ENCODE results near the gene EPN3.
A peak's percentile ranks its signal among the peaks of the same experiment; 100 is the strongest.

EPN3 gene

DNA sequence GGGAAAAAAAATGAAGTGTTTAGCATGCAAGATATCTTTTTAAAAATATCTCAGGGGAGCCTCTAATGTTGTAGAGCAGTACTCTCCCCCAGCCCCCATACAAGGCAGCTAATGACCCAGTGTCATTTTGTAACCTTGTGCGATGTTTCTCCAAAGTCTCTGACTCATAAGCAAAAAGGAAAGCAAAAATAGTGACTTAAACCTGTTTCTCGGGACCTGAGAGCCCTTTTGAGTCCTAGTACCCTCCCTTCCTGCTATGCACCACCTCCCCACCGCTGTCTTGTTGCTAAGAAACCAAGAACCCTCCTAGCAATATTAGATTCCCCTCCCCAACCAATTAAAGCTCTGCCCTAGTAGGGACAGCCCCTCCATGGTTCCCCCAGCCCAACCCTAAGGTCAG lies 21.5 kb upstream of the EPN3 start:
- DNase-seq, result peak; percentile 92

DNA sequence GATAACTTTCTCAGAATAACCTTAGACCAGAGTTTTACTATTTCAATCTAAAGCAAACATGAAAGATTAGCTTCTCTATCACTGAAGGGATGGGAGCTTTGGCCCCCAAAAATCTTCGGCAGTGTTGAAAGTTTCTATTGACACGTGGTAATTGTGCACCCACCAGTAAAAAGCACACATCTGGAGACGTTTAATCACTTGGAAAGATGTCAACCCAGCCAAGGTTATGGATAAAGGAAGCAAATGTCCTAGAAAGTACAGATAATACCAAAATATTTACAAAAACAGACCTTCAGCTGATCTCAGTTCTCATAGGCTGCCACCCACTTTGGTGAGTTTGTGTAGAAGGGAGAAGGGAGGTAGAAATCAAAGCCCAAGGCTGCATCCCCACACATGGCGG lies 19.0 kb upstream of the EPN3 start:
- no peak for DNase-seq

DNA sequence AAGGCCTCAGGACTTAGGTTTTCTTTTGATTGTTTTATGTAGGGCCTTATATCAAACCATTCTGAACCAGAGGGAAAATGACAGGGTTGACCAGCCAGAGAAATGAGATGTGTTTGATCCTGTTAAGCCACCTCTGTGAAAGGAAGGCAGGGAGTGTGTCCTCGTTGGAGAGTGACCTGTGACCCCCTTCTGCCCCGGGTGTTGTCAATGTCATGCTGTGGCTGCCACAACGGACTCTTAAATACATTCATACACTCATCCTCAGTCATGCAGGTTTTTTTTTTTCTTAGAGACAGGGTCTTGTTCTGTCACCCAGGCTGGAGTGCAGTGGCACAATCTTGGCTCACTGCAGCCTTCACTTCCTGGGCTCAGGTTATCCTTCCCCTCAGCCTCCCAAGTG lies 18.1 kb upstream of the EPN3 start:
- DNase-seq, result no peak

DNA sequence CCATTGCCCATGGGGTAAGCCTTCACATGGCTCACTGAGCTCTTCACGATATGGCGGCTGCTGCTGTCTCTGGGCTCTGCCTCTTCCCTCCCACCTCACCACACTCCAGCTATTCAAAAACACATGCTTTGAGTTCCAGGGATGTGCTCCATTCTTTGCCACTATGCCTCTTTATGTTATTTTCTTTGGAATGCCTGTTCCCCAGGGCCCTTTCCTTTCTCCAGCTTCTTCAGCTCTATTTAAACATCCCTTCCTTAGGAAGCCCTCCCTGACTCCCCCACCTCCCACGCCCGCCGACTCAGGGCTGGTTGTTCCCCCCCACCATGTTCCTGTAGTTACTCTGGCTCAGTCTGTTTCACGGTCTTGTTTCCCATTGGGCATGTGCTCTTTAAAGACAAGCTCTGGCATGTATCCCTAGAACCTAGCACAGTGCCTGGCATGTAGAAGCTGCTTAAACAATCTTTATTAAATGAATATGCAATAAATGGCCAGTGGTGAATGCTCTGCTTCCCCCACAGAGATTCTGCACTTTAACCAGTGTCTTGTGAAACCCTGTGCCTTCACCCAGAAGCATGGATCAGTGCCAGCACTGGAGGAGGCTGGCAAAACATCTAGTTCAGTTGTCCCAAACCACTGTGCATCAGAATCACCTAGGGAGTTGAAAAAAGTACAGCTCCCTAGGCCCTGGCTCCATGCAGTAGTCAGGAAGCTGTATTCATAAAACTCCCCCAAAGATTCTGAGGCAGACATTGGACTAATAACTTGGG lies 17.4 kb upstream of the EPN3 start:
- DNase-seq, result no peak

DNA sequence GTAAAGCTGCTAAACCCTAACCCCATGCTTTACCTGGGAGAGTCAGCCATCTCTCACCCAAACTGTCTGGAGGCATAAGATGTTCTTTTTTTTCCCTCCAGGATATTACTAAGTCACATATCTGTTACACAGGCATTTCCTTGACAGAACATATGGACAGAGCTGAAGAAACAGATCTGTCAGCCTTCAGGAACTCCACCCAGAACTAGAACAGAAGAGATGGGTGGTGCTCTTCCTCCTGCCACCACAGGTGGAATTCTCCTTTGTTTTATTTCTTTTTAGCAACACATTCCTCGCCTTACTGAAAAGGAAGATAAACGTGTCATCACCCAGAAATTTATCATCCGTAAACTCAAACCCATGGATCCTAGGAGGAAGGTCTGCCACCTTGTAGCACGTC lies 15.5 kb upstream of the EPN3 start:
- no peak for DNase-seq

DNA sequence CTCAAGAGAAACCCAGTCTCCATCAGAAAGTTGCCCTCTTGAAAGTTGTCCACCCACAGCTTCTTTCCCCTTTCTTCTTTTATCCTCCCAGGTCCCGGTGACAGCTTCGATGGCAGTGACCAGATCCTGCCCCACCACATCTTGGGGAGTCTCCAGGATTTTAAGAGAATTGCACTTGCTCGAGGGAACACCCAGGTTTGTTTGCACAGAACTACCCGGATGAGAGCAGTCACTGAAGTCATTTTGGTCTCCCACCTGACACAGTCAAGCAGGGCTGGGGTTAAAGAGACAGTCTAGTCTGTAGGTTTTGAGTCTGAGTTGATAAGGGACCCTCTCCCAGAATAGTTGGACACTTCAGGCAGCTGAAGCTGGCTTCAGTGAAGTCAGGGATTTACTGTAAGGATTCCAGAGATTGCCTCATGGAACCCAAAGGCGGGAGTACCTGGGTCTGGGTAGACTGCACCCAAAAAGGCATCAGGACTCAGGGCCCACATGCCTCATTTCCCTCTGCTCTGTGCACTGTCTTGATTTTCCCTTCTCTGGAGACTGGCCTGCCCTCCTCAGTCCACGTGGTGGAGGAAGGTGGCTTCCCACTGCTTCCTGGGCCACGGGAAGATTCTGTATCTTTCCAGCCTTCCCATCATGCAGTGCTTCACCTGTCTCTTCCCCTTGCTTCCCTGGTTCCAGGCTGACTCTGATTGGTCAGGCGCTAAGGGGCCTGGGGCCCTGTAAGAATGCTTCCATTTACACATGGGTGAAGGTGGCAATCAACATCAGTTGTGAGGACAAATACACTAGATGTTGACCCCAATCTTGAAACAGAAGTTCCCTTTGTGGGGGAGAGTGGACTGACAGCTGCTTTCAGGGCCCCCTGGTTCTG lies 14.8 kb upstream of the EPN3 start:
- no peak for DNase-seq

DNA sequence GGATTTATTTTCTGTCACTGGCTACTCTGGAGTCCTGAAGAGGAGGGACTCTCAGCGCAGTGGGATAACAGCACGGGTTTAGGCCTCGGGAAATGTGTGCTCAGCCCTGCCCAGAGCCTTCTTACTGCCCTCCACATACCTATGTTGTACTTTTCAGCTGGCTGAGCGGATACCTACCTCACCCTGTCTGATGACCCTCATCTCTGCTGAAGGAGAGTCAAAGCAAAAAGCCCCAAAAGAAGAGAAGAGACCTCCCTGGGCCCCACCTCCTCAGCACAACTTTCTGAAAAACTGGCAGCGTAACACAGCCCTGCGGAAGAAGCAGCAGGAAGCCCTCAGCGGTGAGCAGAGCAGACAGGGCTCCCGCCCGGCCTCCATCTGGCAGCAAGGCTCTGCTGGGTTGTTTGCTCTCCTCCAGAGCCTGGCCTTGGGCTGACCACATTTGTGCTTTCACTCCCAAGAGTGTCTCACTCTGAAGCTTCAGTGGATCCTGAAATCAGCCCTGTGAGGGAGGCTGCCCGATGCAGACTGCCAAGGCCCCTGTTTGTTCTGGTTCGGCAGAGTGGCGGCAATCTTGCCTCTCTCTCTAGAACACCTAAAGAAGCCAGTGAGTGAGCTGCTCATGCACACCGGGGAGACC lies 14.0 kb upstream of the EPN3 start:
- DNase-seq, result no peak

DNA sequence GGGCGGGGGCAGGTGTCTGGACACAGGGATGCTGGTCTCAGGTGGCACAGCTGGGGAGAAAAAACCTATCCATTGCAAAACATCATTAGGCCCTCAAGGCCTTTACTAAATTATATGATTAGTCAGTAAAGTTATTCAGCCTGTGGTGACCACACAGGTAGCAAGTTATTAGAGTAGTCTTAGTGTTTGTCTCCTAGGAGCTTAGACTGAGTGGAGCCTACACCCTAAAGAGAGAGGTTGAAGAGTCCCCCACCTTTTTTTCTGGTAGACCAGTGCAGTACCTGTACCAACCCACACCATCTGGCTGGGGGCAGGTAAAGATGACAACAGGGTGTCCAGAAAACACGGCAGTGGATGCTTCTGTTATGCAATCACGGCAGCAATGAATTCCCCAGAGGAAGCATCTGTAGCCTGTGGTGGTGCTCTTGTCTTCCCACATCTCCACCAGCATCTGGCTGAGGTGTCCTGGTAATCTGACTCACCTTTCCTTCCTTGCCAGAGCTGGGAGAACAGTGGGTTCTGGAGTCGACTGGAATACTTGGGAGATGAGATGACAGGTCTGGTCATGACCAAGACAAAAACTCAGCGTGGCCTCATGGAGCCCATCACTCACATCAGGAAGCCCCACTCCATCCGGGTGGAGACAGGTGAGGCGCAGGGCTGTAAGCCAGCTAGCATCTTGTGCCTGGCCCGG lies 13.2 kb upstream of the EPN3 start:
- DNase-seq, result no peak

DNA sequence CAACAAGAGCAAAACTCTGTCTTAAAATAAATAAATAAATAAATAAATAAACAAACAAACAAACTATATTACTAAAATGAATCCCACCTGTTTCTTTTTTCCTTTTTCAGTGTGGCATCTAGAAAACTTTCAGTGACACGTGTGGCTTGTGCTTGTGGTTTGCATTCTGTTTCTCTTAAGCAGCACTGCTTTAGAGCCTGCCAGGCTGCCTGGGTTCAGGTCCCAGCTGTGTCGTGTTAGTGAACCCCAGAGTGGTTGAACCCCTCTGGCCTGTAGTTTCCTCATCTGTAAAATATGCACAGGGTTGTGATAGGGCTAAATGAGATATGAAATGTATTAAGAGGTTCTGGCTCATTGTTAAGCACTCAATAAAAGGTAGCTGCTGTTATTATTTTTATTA lies 12.1 kb upstream of the EPN3 start:
- no peak for DNase-seq

DNA sequence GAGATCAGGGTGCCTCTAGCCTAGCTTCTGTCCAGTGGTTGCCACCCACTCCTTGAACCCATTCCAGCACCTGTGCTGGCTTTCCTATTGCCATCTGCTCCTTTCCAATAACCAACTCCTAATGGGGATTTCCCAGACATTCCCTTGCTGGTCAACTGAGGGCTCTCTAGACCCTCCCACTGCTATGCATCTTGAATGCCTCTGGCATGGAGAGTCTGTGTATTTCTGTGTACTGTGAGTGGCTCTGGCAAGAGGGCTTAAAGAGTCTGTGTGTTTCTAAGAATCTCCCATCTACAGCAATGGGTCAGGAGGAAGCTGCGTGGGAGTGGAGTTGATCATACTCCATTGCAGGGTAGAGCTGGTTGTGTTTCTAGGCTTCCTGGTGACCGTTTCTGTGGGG lies 11.0 kb upstream of the EPN3 start:
- no peak for DNase-seq

DNA sequence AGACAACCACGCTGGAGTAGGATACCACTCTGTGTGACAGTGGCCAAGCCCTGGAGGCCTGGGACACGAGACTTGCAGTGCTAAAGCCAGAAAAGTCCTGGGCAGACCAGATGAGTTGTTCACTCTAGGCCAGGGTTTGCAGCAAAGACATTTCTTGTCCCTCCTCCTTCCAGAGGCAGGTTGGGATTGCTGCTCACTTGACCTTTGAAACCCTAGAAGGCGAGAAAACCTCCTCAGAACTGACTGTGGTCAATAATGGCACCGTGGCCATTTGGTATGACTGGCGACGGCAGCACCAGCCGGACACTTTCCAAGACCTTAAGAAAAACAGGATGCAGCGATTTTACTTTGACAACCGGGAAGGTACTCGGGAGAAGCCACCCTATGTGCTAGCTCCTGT lies 9.8 kb upstream of the EPN3 start:
- no peak for DNase-seq

DNA sequence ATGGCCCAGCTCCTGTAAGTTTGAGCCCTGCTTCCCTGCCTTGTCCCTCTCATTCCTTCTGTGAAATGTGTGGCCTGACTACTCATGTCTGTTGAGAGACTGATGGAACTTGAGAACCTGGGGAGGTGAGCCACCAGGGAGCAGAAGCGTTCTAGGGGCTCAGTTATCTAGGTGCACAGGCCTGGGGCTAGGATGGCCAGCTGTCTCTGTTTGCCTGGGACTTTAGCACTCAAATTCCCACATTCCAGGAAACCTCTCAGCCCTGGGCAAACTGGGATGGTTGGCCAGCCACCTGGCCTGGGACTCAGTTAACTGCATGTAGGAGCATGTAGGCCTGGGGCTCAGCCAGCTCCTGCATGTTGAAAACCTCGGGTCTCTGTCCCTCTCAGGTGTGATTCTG lies 9.3 kb upstream of the EPN3 start:
- no peak for DNase-seq

DNA sequence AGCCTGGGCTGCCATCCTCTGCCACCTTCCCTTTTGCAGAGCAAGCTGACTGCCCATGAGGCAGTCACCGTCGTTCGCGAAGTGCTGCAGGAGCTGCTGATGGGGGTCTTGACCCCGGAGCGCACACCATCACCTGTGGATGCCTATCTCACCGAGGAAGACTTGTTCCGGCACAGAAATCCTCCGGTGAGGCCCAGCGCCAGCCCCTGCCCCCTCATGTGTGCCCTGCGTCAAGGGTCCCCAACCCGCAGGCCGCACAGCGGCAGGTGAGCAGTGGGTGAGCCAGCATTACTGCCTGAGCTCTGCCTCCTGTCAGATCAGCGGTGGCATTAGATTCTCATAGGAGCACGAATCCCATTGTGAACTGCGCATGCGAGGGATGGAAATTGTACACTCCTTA lies 7.7 kb upstream of the EPN3 start:
- no peak for DNase-seq

DNA sequence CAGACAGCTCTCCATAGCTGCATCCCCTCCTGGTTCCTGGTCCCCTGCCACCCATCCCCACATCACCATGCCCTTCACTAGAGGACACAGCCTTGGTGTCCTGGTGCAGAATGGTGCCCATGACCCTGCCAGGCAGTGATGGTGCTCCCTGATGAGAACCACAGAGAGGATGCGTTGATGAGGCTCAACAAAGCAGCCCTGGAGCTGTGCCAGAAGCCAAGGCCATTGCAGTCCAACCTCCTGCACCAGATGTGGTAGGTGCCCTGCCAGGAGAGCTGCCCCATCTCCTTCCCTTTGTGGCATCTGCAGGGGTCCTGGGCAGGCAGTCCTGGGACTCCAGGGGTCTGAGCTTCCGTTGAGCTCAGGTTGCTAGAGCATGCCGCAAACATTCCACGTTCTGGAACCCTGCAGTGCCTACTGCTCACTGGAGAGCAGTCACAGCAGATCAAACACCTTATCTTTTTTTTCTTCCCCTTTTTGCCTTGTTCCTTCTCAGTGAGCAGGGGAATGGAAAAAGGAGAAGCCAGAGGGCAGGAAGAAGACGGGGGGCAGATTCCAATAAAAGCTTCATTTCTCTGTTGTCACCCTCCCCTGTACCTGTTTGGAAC lies 5.3 kb upstream of the EPN3 start:
- no peak for DNase-seq

DNA sequence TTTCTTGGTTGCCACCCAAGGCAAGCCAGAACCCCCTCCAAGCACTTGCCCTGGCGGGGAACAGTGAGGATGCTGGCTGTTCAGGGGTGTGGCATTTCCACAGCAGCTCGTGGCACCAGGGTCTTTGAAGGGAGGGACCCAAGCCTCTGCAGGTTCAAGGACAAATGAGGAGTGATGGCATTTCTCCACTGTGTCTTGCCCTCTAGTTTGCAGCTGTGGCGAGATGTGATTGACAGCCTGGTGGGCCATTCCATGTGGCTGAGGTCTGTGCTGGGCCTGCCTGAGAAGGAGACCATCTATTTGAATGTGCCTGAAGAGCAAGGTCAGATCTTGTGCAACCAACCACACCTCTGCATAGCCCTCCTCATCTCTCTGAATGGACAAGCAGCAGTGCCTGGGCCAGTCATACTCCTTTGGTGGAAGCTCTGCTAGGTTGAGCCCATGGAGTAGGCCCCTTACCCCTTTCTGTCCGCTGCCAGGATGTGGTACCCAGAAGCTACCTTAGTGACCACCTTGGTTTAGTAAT lies 4.5 kb upstream of the EPN3 start:
- DNase-seq, result no peak

DNA sequence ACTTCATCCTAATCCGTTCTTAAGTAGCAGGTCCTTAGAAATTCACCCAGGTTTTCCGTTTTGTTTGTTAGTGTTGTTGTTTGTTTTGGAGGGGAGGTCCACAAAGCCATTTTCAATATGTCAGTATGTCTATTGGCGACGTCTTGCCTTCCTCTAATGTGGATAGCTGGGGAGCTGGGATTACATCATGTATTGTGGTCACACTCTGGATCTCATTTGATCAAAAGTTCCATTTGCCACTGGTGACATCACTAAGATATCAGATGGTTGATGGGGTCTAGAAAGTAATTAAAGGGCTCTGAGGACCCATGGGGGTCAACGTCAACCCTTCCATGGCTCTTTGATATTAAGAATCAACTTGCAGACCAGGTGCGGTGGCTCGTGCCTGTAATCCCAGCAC lies 2.7 kb upstream of the EPN3 start:
- DNase-seq, result no peak

DNA sequence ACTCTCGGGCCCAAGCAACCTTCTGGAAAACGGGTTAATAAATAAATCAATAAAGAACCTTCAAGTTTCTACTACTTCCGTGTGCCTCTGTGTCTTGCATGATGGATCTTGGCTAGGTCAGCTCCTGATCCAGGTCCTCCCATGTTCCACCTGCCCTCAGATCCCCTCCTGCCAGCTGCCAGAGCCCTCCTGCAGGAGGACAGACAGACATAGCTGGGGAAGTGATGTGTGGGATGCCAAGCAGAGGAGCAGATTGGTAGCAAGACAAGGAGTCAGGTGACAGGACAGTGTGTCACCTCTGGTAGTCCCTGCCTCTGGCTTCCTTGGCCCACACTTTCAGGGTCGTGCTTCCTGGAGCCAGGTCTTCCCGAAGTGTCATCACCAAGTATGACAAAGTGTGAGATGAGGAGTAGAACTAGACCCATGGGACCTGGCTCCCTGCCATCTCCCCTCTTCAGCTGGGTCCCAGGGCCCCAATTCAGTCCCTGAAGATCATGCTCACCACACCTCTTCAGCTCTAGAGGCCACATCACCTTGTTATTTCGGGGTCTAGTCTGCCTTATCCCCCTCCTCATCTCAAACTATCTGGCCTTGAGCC lies 1.0 kb upstream of the EPN3 start:
- no peak for DNase-seq

DNA sequence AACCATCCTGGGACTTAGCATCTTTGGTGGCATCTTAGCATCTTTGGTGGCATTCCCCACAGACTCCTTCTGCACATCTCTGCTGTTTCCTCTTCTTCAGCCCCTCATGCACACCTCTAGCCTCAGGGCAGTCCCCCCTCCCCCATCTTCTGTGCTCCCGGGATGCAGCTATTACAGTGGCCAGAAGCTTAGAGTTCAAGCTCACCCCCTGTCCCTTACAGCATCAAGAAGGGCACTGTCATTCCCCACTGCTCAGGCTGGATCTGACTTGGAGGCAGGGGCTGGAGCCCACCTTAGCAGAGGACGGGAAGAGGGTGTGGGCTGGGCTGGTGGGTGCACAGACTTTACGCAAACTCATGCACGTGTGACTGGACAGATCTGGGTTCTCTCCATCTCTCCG lies 650 bp downstream of the EPN3 start:
- no peak for DNase-seq

DNA sequence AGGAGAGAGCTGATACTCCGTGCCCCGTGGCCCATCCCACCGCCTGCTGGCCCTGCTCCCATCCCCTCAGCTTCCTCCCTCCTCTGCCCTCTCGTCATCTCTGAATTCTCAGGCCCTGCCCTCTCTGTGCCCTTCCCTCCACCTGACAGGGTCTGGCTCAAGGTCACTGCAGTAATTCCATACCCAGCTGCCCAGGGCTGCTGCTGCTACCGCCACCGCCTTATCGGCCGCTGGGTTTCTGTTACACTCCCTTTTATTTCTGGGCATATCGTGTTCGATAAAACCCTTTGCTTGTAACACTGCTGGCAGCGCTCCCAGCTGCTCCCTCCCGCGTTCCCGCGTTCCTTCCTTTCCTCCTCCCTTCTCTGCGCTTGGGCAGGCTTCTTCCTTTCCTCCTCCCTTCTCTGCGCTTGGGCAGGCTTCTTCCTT lies 1.2 kb downstream of the EPN3 start:
- DNase-seq, result no peak

DNA sequence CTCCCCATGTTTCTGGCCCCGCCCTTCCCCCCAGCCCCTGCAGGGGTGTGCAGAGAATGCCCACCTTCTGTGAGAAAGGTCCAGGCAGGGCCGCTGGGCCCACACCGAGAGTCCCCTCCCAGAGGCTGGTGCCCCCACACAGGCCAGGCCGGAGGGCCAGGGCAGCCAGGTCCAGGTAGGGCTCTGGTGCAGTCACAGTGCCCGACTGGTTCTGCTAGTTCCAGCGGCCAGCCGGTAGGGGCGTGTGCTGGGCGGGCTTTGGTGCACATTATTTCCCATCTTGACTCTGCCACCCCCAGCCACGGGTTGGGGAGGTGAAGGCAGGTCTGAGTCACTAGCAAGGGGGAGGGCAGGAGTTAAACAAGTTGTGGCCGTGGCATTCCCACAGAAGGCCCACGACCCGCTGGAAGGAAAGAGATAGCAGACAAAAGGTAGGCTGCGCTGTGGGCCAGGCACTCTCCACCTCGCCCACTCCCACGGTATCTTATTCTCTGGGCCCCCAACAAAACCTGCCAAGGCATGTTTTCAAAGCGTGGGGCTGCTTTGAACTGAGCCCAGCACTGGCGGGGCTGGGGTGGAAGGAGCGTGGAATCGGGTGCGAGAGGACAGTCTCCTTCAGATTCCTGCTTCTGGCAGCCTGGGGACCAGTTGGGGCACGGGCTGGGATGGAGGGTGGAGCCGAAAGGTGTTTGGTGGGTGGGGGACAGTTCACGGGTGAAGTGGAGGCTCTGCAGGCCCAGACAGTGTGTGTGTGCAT lies 1.9 kb downstream of the EPN3 start:
- DNase-seq, result peak; percentile 21

DNA sequence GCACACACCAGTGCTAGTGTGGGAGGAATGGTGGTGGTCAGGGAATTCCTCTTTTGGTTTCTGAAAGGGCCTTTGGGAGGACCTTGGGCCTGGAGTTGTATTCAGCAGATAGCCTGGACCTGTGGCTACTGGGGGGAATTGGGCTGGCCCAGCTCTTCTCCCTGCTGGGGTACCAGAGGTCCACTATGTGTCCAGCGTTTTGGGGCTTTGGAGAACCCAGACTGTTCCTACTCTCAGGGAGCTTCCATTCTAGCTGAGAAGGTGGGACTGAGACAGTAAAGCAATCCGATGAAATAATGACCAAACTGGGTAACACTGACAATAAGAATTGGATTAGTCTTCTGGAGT lies 2.4 kb downstream of the EPN3 start:
- DNase-seq, result no peak

DNA sequence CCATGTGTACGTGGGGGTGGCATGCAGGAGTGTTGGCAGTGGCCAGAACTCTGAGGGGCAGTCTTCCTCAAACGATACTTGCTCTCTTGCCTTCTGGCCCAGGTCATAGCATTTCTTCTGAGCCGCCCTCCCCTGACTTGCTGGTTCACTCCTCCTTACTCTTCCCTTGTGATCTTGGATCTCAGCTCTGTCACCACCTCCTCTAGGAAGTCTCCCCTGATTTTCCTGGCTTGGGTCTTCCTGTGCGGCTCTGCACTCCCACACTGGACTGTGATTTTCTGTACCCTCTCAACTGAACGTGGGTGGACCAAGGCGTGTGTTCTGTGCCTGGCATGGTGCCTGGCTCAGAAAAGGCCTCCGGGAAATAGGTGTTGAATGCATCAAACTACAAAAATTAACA lies 2.9 kb downstream of the EPN3 start:
- no peak for DNase-seq

Measured in activated CD4-positive, alpha-beta T cell treated with anti-CD3 and anti-CD28 coated beads, Interleukin-10, Interleukin-2, amounts not matched to agents 100 ng/mL and 50 ng/mL, durations not matched to agents 16 hours and 8 hours (primary cell).